Smooth muscle cell (in vitro differentiated cells): ENCODE data around the gene MTMR3. TPM values are rescaled to one million over a fixed set of nuclear protein-coding genes. Genes with fewer than 3 reads are reported as not detected.

Experiments used
- DNase-seq: peaks from one replicate; lab custom pipeline; 2025; ENCODE audit not compliant: unreplicated experiment; lab: John Stamatoyannopoulos, UW
- H2AFZ ChIP-seq: fragments of 200-600 bp; sonication (generic); 2 replicates; pipeline ENCODE4 v1.6.0; 2016; ENCODE audit warnings: antibody characterized with exemption, low read depth, mild to moderate bottlenecking
- H3F3A ChIP-seq: fragments of 200-600 bp; sonication (generic); 2 replicates; pipeline ENCODE4 v1.6.0; 2017; ENCODE audit warnings: antibody characterized with exemption, low read depth
- H3K27ac ChIP-seq: fragments of 200-600 bp; sonication (generic); 2 replicates; pipeline ENCODE4 v1.5.1; 2016; ENCODE audit warnings: low read depth, mild to moderate bottlenecking
- H3K27me3 ChIP-seq: fragments of 200-600 bp; sonication (generic); 2 replicates; pipeline ENCODE4 v1.6.1; 2016; ENCODE audit warnings: low read depth, mild to moderate bottlenecking
- H3K36me3 ChIP-seq: fragments of 200-600 bp; sonication (generic); 2 replicates; pipeline ENCODE4 v1.5.1; 2016; ENCODE audit warnings: low read depth
- H3K4me1 ChIP-seq: fragments of 200-600 bp; sonication (generic); 2 replicates; pipeline ENCODE4 v1.5.1; 2016; ENCODE audit warnings: low read depth
- H3K4me2 ChIP-seq: fragments of 200-600 bp; sonication (generic); 2 replicates; pipeline ENCODE4 v1.6.0; 2016; ENCODE audit warnings: mild to moderate bottlenecking
- H3K4me3 ChIP-seq: fragments of 200-600 bp; sonication (generic); 2 replicates; pipeline ENCODE4 v1.5.1; 2016; ENCODE audit warnings: mild to moderate bottlenecking
- H3K79me2 ChIP-seq: fragments of 200-600 bp; sonication (generic); 2 replicates; pipeline ENCODE4 v1.6.0; 2016; ENCODE audit warnings: low read depth, mild to moderate bottlenecking
- H3K9ac ChIP-seq: fragments of 200-600 bp; sonication (generic); 2 replicates; pipeline ENCODE4 v1.6.0; 2016; ENCODE audit warnings: low read depth
- H3K9me3 ChIP-seq: fragments of 200-600 bp; sonication (generic); replicated peaks from 2 replicates; pipeline ENCODE4 v1.5.1; 2016; ENCODE audit warnings: low read depth
- H4K20me1 ChIP-seq: fragments of 200-600 bp; sonication (generic); 2 replicates; pipeline ENCODE4 v1.6.0; 2016; ENCODE audit warnings: low read depth
- WGBS: methylation state at CpG from one replicate; pipeline ENCODE4 v1.1.7; 2016; ENCODE audit warnings: low lambda C conversion rate; 5-methylcytosine and 5-hydroxymethylcytosine counted together
- polyA plus RNA-seq: library from polyadenylated mRNA; unstranded; fragments of >200 nt; fragmentation: Nextera tagmentation; extraction: Ambion mirVana; gene quantifications from 2 replicates; pipeline ENCODE4 v1.2.1, GENCODE V29; 2016
- total RNA-seq: library from RNA; depleted of rRNA; stranded (reverse); fragments of >200 nt; gene quantifications from 2 replicates; pipeline ENCODE4 v1.2.3, GENCODE V29; 2014
- TF ChIP-seq, protein P1 (sequence below): fragments of 200-600 bp; sonication (generic); IDR thresholded peaks from 2 replicates; pipeline ENCODE4 v1.5.1; 2017; ENCODE audit warnings: borderline replicate concordance, mild to moderate bottlenecking, antibody characterized with exemption; ENCODE audit not compliant: insufficient read depth, poor library complexity, severe bottlenecking

MTMR3 gene
- total and polyA plus RNA-seq, 2 experiments from 2014 or later, result 15.8 to 48.9 TPM

DNA sequence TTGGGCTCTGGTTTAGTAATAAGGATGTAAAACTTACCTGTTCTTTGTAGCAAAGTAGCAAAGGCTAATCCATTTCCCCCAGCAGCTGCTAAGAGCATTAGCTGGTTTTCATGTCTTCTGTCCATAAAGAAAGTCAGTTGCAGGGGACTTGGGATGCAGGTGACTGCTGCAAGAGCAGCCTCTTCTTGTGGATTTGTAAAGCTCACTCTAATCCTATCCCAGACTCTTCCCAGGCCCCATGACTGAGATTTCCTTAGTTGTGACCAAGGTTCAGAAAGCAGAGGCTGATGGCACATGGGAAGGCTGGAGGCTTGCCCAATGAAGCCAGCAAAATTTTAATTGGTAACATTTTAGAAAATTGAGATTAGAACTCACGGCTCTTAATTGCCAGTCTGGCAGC lies 102.9 kb downstream of the MTMR3 start:
- H3K36me3 ChIP-seq, result peaks cover 3% of the 10 kb centered on the region
- H3K4me2 ChIP-seq, result no peak overlapping the region
- no peak overlapping the region for H3K9ac ChIP-seq
- no peak overlapping the region for H3K27ac ChIP-seq
- no peaks in the 10 kb centered on the region for H3K27me3 ChIP-seq
- no peaks in the 10 kb centered on the region for H3K9me3 ChIP-seq
- peaks cover 18% of the 10 kb centered on the region for H4K20me1 ChIP-seq
- no peak overlapping the region for H3K4me3 ChIP-seq
- TF ChIP-seq, protein P1, sequence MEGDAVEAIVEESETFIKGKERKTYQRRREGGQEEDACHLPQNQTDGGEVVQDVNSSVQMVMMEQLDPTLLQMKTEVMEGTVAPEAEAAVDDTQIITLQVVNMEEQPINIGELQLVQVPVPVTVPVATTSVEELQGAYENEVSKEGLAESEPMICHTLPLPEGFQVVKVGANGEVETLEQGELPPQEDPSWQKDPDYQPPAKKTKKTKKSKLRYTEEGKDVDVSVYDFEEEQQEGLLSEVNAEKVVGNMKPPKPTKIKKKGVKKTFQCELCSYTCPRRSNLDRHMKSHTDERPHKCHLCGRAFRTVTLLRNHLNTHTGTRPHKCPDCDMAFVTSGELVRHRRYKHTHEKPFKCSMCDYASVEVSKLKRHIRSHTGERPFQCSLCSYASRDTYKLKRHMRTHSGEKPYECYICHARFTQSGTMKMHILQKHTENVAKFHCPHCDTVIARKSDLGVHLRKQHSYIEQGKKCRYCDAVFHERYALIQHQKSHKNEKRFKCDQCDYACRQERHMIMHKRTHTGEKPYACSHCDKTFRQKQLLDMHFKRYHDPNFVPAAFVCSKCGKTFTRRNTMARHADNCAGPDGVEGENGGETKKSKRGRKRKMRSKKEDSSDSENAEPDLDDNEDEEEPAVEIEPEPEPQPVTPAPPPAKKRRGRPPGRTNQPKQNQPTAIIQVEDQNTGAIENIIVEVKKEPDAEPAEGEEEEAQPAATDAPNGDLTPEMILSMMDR, result no peak
- DNase-seq, result no peak
- WGBS, result 91% methylated on average over 1 of the region's 1 CpG
- H3K4me1 ChIP-seq, result peaks cover 16% of the 10 kb centered on the region
- H2AFZ ChIP-seq, result no peak overlapping the region
- H3F3A ChIP-seq, result peaks cover 5% of the 10 kb centered on the region
- peaks cover 13% of the 10 kb centered on the region for H3K79me2 ChIP-seq

DNA sequence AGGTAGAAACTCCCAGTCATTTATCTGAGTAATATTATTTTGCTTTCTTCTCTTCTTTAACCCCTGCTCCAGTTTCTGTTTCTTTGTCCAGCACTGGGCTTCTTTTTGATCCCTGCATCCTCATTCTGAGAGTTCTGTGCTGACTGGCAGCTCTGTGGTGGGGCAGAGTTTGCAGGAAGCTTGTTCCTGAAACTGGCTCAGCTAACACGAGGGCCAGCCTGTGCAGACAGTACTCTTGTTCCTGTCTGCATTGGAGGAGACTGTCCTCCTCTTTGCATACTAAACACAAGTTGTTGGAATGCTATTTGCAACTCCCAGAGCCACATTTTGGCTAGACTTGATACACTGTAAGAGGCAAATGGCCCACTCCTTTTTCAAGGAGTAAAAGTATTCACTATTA lies 104.2 kb downstream of the MTMR3 start:
- H3K27ac ChIP-seq, result no peak overlapping the region
- TF ChIP-seq, protein P1, result no peak
- H3K4me2 ChIP-seq, result no peak overlapping the region
- peaks cover 16% of the 10 kb centered on the region for H3K4me1 ChIP-seq
- DNase-seq, result no peak
- H2AFZ ChIP-seq, result no peak overlapping the region
- H3K9me3 ChIP-seq, result no peaks in the 10 kb centered on the region
- no peaks in the 10 kb centered on the region for H3K36me3 ChIP-seq
- no peak overlapping the region for H3K9ac ChIP-seq
- peaks cover 7% of the 10 kb centered on the region for H3F3A ChIP-seq
- H3K4me3 ChIP-seq, result no peak overlapping the region
- H3K79me2 ChIP-seq, result peaks cover 13% of the 10 kb centered on the region
- peaks cover 18% of the 10 kb centered on the region for H4K20me1 ChIP-seq
- WGBS, result 24% methylated on average over 1 of the region's 1 CpG
- H3K27me3 ChIP-seq, result no peaks in the 10 kb centered on the region

- Histone ChIP-seq H3K79me2 (peaks cover 13% of the 10 kb centered on the region), H3K27ac (no peak overlapping the region), H3K27me3 (no peaks in the 10 kb centered on the region), H3K36me3 (no peaks in the 10 kb centered on the region), H4K20me1 (peaks cover 18% of the 10 kb centered on the region), H3K9ac (no peak overlapping the region), H3K4me2 (no peak overlapping the region), H3F3A (peaks cover 15% of the 10 kb centered on the region), H3K9me3 (no peaks in the 10 kb centered on the region), H3K4me3 (no peak overlapping the region), H3K4me1 (peaks cover 19% of the 10 kb centered on the region), H2AFZ (no peak overlapping the region)
- TF ChIP-seq, protein P1, result no peak
- DNase-seq, result no peak
- 90% methylated on average over 2 of the region's 2 CpGs for WGBS
Observed at GRCh38 chr22:29988719-29989118, 105.7 kb downstream of the MTMR3 start.

DNA sequence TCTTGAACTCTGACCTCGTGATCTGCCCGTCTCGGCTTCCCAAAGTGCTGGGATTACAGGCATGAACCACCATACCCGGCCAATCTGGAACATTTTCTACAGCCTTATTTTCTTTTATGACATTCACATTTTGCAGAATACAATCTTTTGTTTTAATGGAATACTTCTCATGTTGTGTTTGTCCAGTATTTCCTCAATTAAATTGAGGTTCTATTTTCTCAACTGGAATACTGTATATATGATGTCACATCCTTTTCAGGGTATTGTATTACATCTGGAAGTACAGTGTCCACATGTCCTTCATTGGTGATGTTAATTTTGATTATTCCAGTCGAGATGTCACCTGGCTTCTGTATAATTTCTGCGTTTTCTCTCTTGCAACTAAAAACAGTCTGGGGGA lies 106.5 kb downstream of the MTMR3 start:
- Histone ChIP-seq H3K27me3 (no peaks in the 10 kb centered on the region), H2AFZ (no peak overlapping the region), H4K20me1 (peaks cover 18% of the 10 kb centered on the region), H3K27ac (no peak overlapping the region), H3K9me3 (no peaks in the 10 kb centered on the region), H3K36me3 (no peaks in the 10 kb centered on the region), H3K4me2 (no peak overlapping the region), H3F3A (peaks cover 20% of the 10 kb centered on the region), H3K4me3 (no peak overlapping the region), H3K4me1 (peaks cover 21% of the 10 kb centered on the region), H3K79me2 (peaks cover 13% of the 10 kb centered on the region), H3K9ac (no peak overlapping the region)
- 97% methylated on average over 6 of the region's 6 CpGs for WGBS
- no peak for DNase-seq
- TF ChIP-seq, protein P1, result no peak
